H9 (cell line): ENCODE measurements around the gene GPAT3. TPM values are rescaled to one million over a fixed set of nuclear protein-coding genes. Genes with fewer than 3 reads are reported as not detected.

Source experiments
- DNase-seq: peaks from one replicate; pipeline ENCODE4 v3.0.0-alpha.2; 2017
- H2AFZ ChIP-seq: one replicate; pipeline ENCODE4 v1.6.1; 2013; ENCODE audit warnings: mild to moderate bottlenecking, low read length, control low read depth, moderate library complexity
- H2AK5ac ChIP-seq: 2 replicates; pipeline ENCODE4 v1.6.1; 2013; ENCODE audit warnings: low read length, control low read depth, mixed read lengths; ENCODE audit not compliant: insufficient read length
- H2BK120ac ChIP-seq: one replicate; pipeline ENCODE4 v1.6.1; 2013; ENCODE audit warnings: low read depth, mild to moderate bottlenecking, low read length, control low read depth, inconsistent platforms; ENCODE audit not compliant: poor library complexity, severe bottlenecking
- H2BK12ac ChIP-seq: 2 replicates; pipeline ENCODE4 v1.6.1; 2013; ENCODE audit warnings: low read length, control low read depth, mixed read lengths, low read depth; ENCODE audit not compliant: insufficient read length
- H2BK15ac ChIP-seq: 2 replicates; pipeline ENCODE4 v1.6.1; 2013; ENCODE audit warnings: low read depth, low read length, control low read depth
- H2BK20ac ChIP-seq: one replicate; pipeline ENCODE4 v1.6.1; 2013; ENCODE audit warnings: low read depth, mild to moderate bottlenecking, low read length, control low read depth, inconsistent platforms; ENCODE audit not compliant: poor library complexity, severe bottlenecking
- H2BK5ac ChIP-seq: 2 replicates; pipeline ENCODE4 v1.6.1; 2013; ENCODE audit warnings: low read length, control low read depth, mixed read lengths; ENCODE audit not compliant: insufficient read length
- H3K14ac ChIP-seq: 2 replicates; pipeline ENCODE4 v1.6.1; 2013; ENCODE audit warnings: low read length, control low read depth; ENCODE audit not compliant: insufficient read depth
- H3K18ac ChIP-seq: 2 replicates; pipeline ENCODE4 v1.6.1; 2013; ENCODE audit warnings: low read depth, mild to moderate bottlenecking, mixed read lengths, low read length, control low read depth; ENCODE audit not compliant: insufficient read length
- H3K23ac ChIP-seq: 2 replicates; pipeline ENCODE4 v1.6.1; 2013; ENCODE audit warnings: low read length, control low read depth, mixed read lengths, low read depth; ENCODE audit not compliant: insufficient read length
- H3K23me2 ChIP-seq: 2 replicates; pipeline ENCODE4 v1.6.1; 2013; ENCODE audit warnings: low read depth, mild to moderate bottlenecking, mixed read lengths, low read length, control low read depth; ENCODE audit not compliant: insufficient read length, poor library complexity, severe bottlenecking
- H3K27ac ChIP-seq: 2 replicates; pipeline ENCODE4 v1.5.1; 2013; ENCODE audit warnings: low read length, control low read depth, mixed read lengths, low read depth; ENCODE audit not compliant: insufficient read length
- H3K27me3 ChIP-seq: 2 replicates; pipeline ENCODE4 v1.6.1; 2013; ENCODE audit warnings: low read length, control low read depth, inconsistent platforms; ENCODE audit not compliant: insufficient read depth
- H3K4ac ChIP-seq: 2 replicates; pipeline ENCODE4 v1.6.1; 2013; ENCODE audit warnings: low read depth, mild to moderate bottlenecking, control low read depth, inconsistent platforms, low read length, moderate library complexity
- H3K4me1 ChIP-seq: 2 replicates; pipeline ENCODE4 v1.6.1; 2013; ENCODE audit warnings: low read length, control low read depth, inconsistent platforms; ENCODE audit not compliant: insufficient read depth
- H3K4me2 ChIP-seq: 2 replicates; pipeline ENCODE4 v1.6.1; 2013; ENCODE audit warnings: low read length, control low read depth, mixed read lengths; ENCODE audit not compliant: insufficient read length, insufficient read depth
- H3K56ac ChIP-seq: 2 replicates; pipeline ENCODE4 v1.6.1; 2013; ENCODE audit warnings: low read depth, mild to moderate bottlenecking, mixed read lengths, low read length, control low read depth; ENCODE audit not compliant: insufficient read length
- H3K79me1 ChIP-seq: 2 replicates; pipeline ENCODE4 v1.6.1; 2013; ENCODE audit warnings: low read depth, mild to moderate bottlenecking, moderate library complexity, low read length, control low read depth, inconsistent platforms; ENCODE audit not compliant: insufficient read depth, poor library complexity, severe bottlenecking
- H3K79me2 ChIP-seq: 2 replicates; pipeline ENCODE4 v1.6.1; 2013; ENCODE audit warnings: low read length, control low read depth, inconsistent platforms; ENCODE audit not compliant: insufficient read depth
- H3K9ac ChIP-seq: 2 replicates; pipeline ENCODE4 v1.6.1; 2013; ENCODE audit warnings: low read length, control low read depth, mixed read lengths; ENCODE audit not compliant: insufficient read length; ENCODE audit errors: extremely low read depth
- H3K9me3 ChIP-seq: one replicate; pipeline ENCODE4 v1.6.1; 2013; ENCODE audit warnings: low read depth, low read length, inconsistent platforms; ENCODE audit not compliant: control insufficient read depth
- H3T11ph ChIP-seq: one replicate; pipeline ENCODE4 v1.6.1; 2013; ENCODE audit warnings: mild to moderate bottlenecking, low read length, control low read depth, inconsistent platforms
- H4K20me1 ChIP-seq: one replicate; pipeline ENCODE4 v1.6.1; 2013; ENCODE audit not compliant: control insufficient read depth, insufficient read length, insufficient read depth
- H4K5ac ChIP-seq: 2 replicates; pipeline ENCODE4 v1.6.1; 2013; ENCODE audit warnings: low read depth, mild to moderate bottlenecking, mixed read lengths, low read length, control low read depth; ENCODE audit not compliant: insufficient read length
- H4K8ac ChIP-seq: replicated peaks from 2 replicates; pipeline ENCODE4 v1.6.1; 2013; ENCODE audit warnings: low read length, control low read depth, mixed read lengths, low read depth; ENCODE audit not compliant: insufficient read length
- H4K91ac ChIP-seq: 2 replicates; pipeline ENCODE4 v1.6.1; 2013; ENCODE audit warnings: low read depth, mild to moderate bottlenecking, moderate library complexity, mixed read lengths, low read length, control low read depth; ENCODE audit not compliant: insufficient read length
- H3K27ac Mint-ChIP-seq, 3 experiments: 2 replicates in 2 of 3; 3 replicates in 1 of 3; pipeline ENCODE4 v1.8.0; 2020 to 2021; ENCODE audit warnings: mixed read lengths in 3 of 3, mild to moderate bottlenecking in 1 of 3, moderate library complexity in 1 of 3
- H3K27me3 Mint-ChIP-seq: 2 replicates; pipeline ENCODE4 v1.8.0; 2021; ENCODE audit warnings: low read depth, mild to moderate bottlenecking, moderate library complexity, mixed read lengths
- H3K36me3 Mint-ChIP-seq, 3 experiments: 2 replicates in 2 of 3; 3 replicates in 1 of 3; pipeline ENCODE4 v1.8.0; 2020 to 2021; ENCODE audit warnings: low read depth in 3 of 3, mixed read lengths in 3 of 3; ENCODE audit not compliant: insufficient read depth in 1 of 3
- H3K4me1 Mint-ChIP-seq, 2 experiments: 2 replicates each; pipeline ENCODE4 v1.8.0; 2020; ENCODE audit warnings: mixed read lengths in 2 of 2
- H3K4me3 Mint-ChIP-seq, 2 experiments: 2 replicates in 1 of 2; 3 replicates in 1 of 2; pipeline ENCODE4 v1.8.0; 2020 to 2021; ENCODE audit warnings: mild to moderate bottlenecking in 2 of 2, mixed read lengths in 2 of 2, moderate library complexity in 1 of 2
- H3K9me3 Mint-ChIP-seq, 2 experiments: 2 replicates in 1 of 2; 3 replicates in 1 of 2; pipeline ENCODE4 v1.8.0; 2020; ENCODE audit warnings: mild to moderate bottlenecking in 2 of 2, mixed read lengths in 2 of 2, moderate library complexity in 1 of 2
- CTCF ChIP-seq: fragments of 200-600 bp; sonication (generic); conservative IDR thresholded peaks from 3 replicates; pipeline ENCODE4 v1.8.0; 2021; ENCODE audit warnings: antibody characterized with exemption, mild to moderate bottlenecking
- WGBS: extraction: QIAGEN DNeasy Blood & Tissue Kit; methylation state at CpG from one replicate; pipeline ENCODE4 v1.1.7; 2013; ENCODE audit warnings: missing lambda C conversion rate, low lambda C conversion rate, mixed read lengths; ENCODE audit not compliant: insufficient read length; ENCODE audit errors: extremely low coverage; 5-methylcytosine and 5-hydroxymethylcytosine counted together
- total RNA-seq: library from RNA; stranded (reverse); gene quantifications from 2 replicates; pipeline ENCODE4 v1.2.1, GENCODE V29; 2021

Gene GPAT3
- total RNA-seq, 1 experiment from 2014 or later: 1.8 TPM

DNA sequence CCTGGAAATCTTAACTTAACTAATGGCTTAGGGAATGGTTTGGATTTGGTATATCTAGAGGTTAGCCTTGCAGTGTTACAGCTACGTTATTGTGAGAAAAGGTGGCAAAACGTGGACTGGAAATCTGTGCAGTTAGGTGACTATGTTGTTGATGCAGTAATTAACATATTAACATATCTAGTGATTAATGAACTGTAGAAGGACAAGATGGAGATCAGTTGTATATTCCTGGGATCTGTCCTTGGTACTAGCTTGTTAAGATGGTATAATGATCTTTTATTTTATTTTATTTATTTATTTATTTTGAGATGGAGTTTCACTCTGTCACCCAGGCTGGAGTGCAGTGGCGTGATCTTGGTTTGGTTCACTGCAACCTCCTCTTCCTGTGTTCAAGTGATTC, 36.9 kb downstream of the GPAT3 start:
- no peaks in the 10 kb centered on the region for H3K36me3 Mint-ChIP-seq
- no peak overlapping the region for H3T11ph ChIP-seq
- no peaks in the 10 kb centered on the region for H3K4me1 ChIP-seq
- H2AFZ ChIP-seq: no peak overlapping the region
- no peak overlapping the region for H3K4me2 ChIP-seq
- H2BK20ac ChIP-seq: no peak overlapping the region
- H2BK12ac ChIP-seq: no peak overlapping the region
- H4K91ac ChIP-seq: no peak overlapping the region
- no peak overlapping the region for H3K9ac ChIP-seq
- H3K79me2 ChIP-seq: no peaks in the 10 kb centered on the region
- no peak overlapping the region for H3K23ac ChIP-seq
- no peak for DNase-seq
- H3K27ac ChIP-seq: no peak overlapping the region
- no peak for TF ChIP-seq CTCF
- no peaks in the 10 kb centered on the region for H3K27me3 ChIP-seq
- no peak overlapping the region for H2BK15ac ChIP-seq
- no peaks in the 10 kb centered on the region for H3K9me3 Mint-ChIP-seq
- no peaks in the 10 kb centered on the region for H4K20me1 ChIP-seq
- no peak overlapping the region for H2AK5ac ChIP-seq
- no CpG with 5 or more reads among the region's 3 CpGs for WGBS
- H2BK120ac ChIP-seq: no peak overlapping the region
- no peak overlapping the region for H3K18ac ChIP-seq
- H3K27me3 Mint-ChIP-seq: no peaks in the 10 kb centered on the region
- H3K56ac ChIP-seq: no peak overlapping the region
- no peak overlapping the region for H2BK5ac ChIP-seq
- H3K23me2 ChIP-seq: no peaks in the 10 kb centered on the region
- H3K9me3 ChIP-seq: no peaks in the 10 kb centered on the region
- H3K4me1 Mint-ChIP-seq: no peaks in the 10 kb centered on the region
- no peaks in the 10 kb centered on the region for H3K79me1 ChIP-seq
- H3K4ac ChIP-seq: no peak overlapping the region
- no peak overlapping the region for H3K4me3 Mint-ChIP-seq
- H3K27ac Mint-ChIP-seq: no peak overlapping the region
- H4K8ac ChIP-seq: no peak overlapping the region
- no peak overlapping the region for H3K14ac ChIP-seq
- no peak overlapping the region for H4K5ac ChIP-seq
